HCT116 (cell line): ENCODE results near the gene NT5C2. TPM values are rescaled to one million over a fixed set of nuclear protein-coding genes. Genes with fewer than 3 reads are reported as not detected.

Experiments
- ATAC-seq: fragments of 200-7000 bp; cut with Tn5 transposase; 2 replicates; pipeline ENCODE4 v1.9.1; 2020; ENCODE audit warnings: mild to moderate bottlenecking, moderate library complexity
- BruUV-seq: library from RNA; stranded (reverse); fragments of 400-500 nt; replicated peaks from 2 replicates; lab custom pipeline; 2021; lab: Mats Ljungman, UMichigan
- CTCF ChIA-PET: fragments of 300-600 bp; sonication (Branson Sonifier 250); formaldehyde crosslinking; loops from one replicate; lab custom pipeline; 2021; ENCODE audit warnings: antibody characterized with exemption; lab: Charles Lee
- POLR2A ChIA-PET: fragments of 300-600, 350-600 bp; sonication (Branson Sonifier 250); formaldehyde crosslinking; loops from one replicate; lab custom pipeline; 2021; ENCODE audit warnings: antibody characterized with exemption; lab: Charles Lee
- RAD21 ChIA-PET, 2 experiments: fragments of 300-600 bp; sonication (Branson Sonifier 250); formaldehyde crosslinking; loops; one replicate each; lab custom pipeline; 2023; ENCODE audit warnings: low total read pairs in 2 of 2; ENCODE audit not compliant: uncharacterized antibody in 2 of 2, unreplicated experiment in 2 of 2, low non-redundant PET in 1 of 2; lab: Charles Lee
- DNase-seq: peaks from one replicate; pipeline ENCODE4 v3.0.0-alpha.2; 2010; ENCODE audit warnings: low read depth, low spot score
- H2AFZ ChIP-seq: fragments of 200-600 bp; shearing (Covaris generic), sonication (generic); 2 replicates; pipeline ENCODE4 v1.6.1; 2017; ENCODE audit warnings: low read depth, mixed run types, mixed read lengths, antibody characterized with exemption, low read length; ENCODE audit not compliant: poor library complexity, severe bottlenecking
- H3K27ac ChIP-seq: 2 replicates; pipeline ENCODE4 v1.5.1; 2012; ENCODE audit warnings: low read depth, low read length
- H3K27me3 ChIP-seq: fragments of 200-600 bp; sonication (generic); 2 replicates; pipeline ENCODE4 v1.6.1; 2016; ENCODE audit warnings: mixed run types, low read length, mixed read lengths; ENCODE audit not compliant: insufficient read depth
- H3K36me3 ChIP-seq, 2 experiments: fragments of 200-500 bp in 1 of 2; fragments of 200-600 bp in 1 of 2; sonication (Bioruptor generic) in 1 of 2; sonication (generic) in 1 of 2; 2 replicates each; pipeline versions ENCODE4 v1.5.1 to v1.6.1; 2014 to 2016; ENCODE audit warnings: low read length in 2 of 2, inconsistent platforms in 1 of 2, mixed read lengths in 1 of 2, mixed run types in 1 of 2; ENCODE audit not compliant: insufficient read depth in 2 of 2, control insufficient read depth in 1 of 2
- H3K4me1 ChIP-seq, 2 experiments: fragments of 200-600 bp in 1 of 2; sonication (generic) in 1 of 2; 2 replicates each; pipeline versions ENCODE4 v1.5.1 to v1.6.1; 2012 to 2017; ENCODE audit warnings: low read length in 2 of 2, inconsistent platforms in 1 of 2, mild to moderate bottlenecking in 1 of 2, mixed read lengths in 1 of 2, mixed run types in 1 of 2, moderate library complexity in 1 of 2; ENCODE audit not compliant: insufficient read depth in 2 of 2, control insufficient read depth in 1 of 2
- H3K4me2 ChIP-seq: fragments of 200-600 bp; sonication (generic); 2 replicates; pipeline ENCODE4 v1.6.1; 2017; ENCODE audit warnings: mixed run types, low read length, mixed read lengths
- H3K4me3 ChIP-seq, 2 experiments: fragments of 200-600 bp in 1 of 2; sonication (generic) in 1 of 2; replicated peaks in 1 of 2; 2 replicates each; pipeline ENCODE4 v1.5.1; 2011 to 2016; ENCODE audit warnings: low read length in 2 of 2, control low read depth in 1 of 2, low read depth in 1 of 2, mild to moderate bottlenecking in 1 of 2, mixed read lengths in 1 of 2, mixed run types in 1 of 2
- H3K79me2 ChIP-seq: fragments of 200-600 bp; sonication (generic); 2 replicates; pipeline ENCODE4 v1.6.1; 2017; ENCODE audit warnings: mild to moderate bottlenecking, mixed run types, low read length, moderate library complexity, mixed read lengths; ENCODE audit not compliant: insufficient read depth
- H3K9ac ChIP-seq: fragments of 200-600 bp; sonication (generic); 2 replicates; pipeline ENCODE4 v1.6.1; 2016; ENCODE audit warnings: low read length, mixed read lengths
- H3K9me2 ChIP-seq: fragments of 200-600 bp; sonication (generic), shearing (Covaris generic); 2 replicates; pipeline ENCODE4 v1.6.1; 2017; ENCODE audit warnings: mixed run types, mild to moderate bottlenecking, moderate library complexity; ENCODE audit not compliant: insufficient read depth
- H3K9me3 ChIP-seq, 2 experiments: fragments of 200-500 bp in 1 of 2; fragments of 200-600 bp in 1 of 2; sonication (Bioruptor generic) in 1 of 2; sonication (generic) in 1 of 2; 2 replicates each; pipeline ENCODE4 v1.6.1; 2014 to 2017; ENCODE audit warnings: low read length in 2 of 2, mixed read lengths in 2 of 2, inconsistent platforms in 1 of 2, low read depth in 1 of 2, mild to moderate bottlenecking in 1 of 2, mixed run types in 1 of 2, moderate library complexity in 1 of 2; ENCODE audit not compliant: control insufficient read depth in 1 of 2, insufficient read depth in 1 of 2
- H4K20me1 ChIP-seq: fragments of 200-600 bp; sonication (generic), shearing (Covaris generic); 2 replicates; pipeline ENCODE4 v1.6.1; 2017; ENCODE audit warnings: mixed run types, mild to moderate bottlenecking, moderate library complexity; ENCODE audit not compliant: insufficient read depth
- CBX3 ChIP-seq: IDR thresholded peaks from 2 replicates; pipeline ENCODE4 v1.6.1; 2012; ENCODE audit warnings: low read depth
- CEBPB ChIP-seq: IDR thresholded peaks from 2 replicates; pipeline ENCODE4 v1.6.1; 2012; ENCODE audit warnings: low read depth
- ELF1 ChIP-seq: IDR thresholded peaks from 2 replicates; pipeline ENCODE4 v1.6.1; 2012; ENCODE audit warnings: low read depth, borderline replicate concordance
- EZH2 ChIP-seq: fragments of 200-600 bp; sonication (generic); IDR thresholded peaks from 2 replicates; pipeline ENCODE4 v1.6.1; 2017; ENCODE audit warnings: antibody characterized with exemption, mixed run types
- TCF7L2 ChIP-seq: IDR thresholded peaks from 2 replicates; pipeline ENCODE4 v1.7.0; 2011; ENCODE audit warnings: borderline replicate concordance, inconsistent platforms; ENCODE audit not compliant: insufficient read depth, insufficient read length; ENCODE audit errors: extremely low read depth
- intact Hi-C: fragments of 100-400 bp; cut with micrococcal nuclease; formaldehyde crosslinking; loops from 2 replicates; pipeline ENCODE4 v1.10.0; 2022
- total RNA-seq: library from RNA; stranded (reverse); gene quantifications from one replicate; pipeline ENCODE4 v1.2.1, GENCODE V29; 2021; ENCODE audit not compliant: unreplicated experiment
- TF ChIP-seq, protein P1 (sequence below), 3 experiments: fragments of 200-600 bp in 1 of 3; sonication (generic) in 1 of 3; IDR thresholded peaks in 2 of 3; conservative IDR thresholded peaks in 1 of 3; 2 replicates each; pipeline ENCODE4 v1.5.1; 2012 to 2017; ENCODE audit warnings: low read depth in 2 of 3, low read length in 2 of 3, antibody characterized with exemption in 1 of 3, borderline replicate concordance in 1 of 3, control low read depth in 1 of 3, mild to moderate bottlenecking in 1 of 3, mixed read lengths in 1 of 3, mixed run types in 1 of 3, moderate library complexity in 1 of 3; ENCODE audit not compliant: insufficient read depth in 1 of 3
- TF ChIP-seq, protein P2 (sequence below): IDR thresholded peaks from 2 replicates; pipeline ENCODE4 v1.6.1; 2011; ENCODE audit warnings: mild to moderate bottlenecking, low read length, moderate library complexity; ENCODE audit not compliant: insufficient replicate concordance; ENCODE audit errors: extremely low read depth

Gene NT5C2
- total RNA-seq, 1 experiment from 2014 or later = 63.0 TPM

DNA sequence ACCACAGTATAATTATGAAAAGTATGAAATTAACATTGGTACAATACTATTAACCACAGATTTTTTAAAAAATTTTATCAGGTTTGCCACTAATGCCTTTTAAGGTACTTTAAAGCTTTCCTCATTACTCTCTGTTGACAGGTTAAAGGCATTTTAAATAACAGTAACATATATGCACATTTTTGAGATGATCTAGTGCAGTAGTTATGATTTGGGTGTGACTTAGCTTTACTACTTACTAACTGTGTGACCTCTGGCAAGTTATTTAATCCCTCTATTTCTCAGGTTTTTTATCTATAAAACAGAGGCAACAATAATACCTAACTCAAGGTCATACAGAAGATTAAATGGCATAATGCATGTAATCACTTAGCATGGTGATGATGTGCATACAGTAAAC lies 94.8 kb downstream of the NT5C2 start:
- H3K9me2 ChIP-seq = no peaks in the 10 kb centered on the region
- no peaks in the 10 kb centered on the region for H3K79me2 ChIP-seq
- ATAC-seq (no peak), DNase-seq (no peak)
- H3K4me2 ChIP-seq = no peak overlapping the region
- intact Hi-C loops = no loop called here
- POLR2A ChIA-PET = no interaction called here
- no peak overlapping the region for H3K9ac ChIP-seq
- no peaks in the 10 kb centered on the region for H4K20me1 ChIP-seq
- H3K4me1 ChIP-seq = no peaks in the 10 kb centered on the region
- no peak overlapping the region for H3K27ac ChIP-seq
- no peaks in the 10 kb centered on the region for H3K27me3 ChIP-seq
- no TSS peak for BruUV-seq
- CTCF ChIA-PET = interaction anchor here (1.7 kb wide), 1 partner anchor 146 kb away, joined by 4 read pairs; no protein-coding TSS in a partner anchor
- H3K9me3 ChIP-seq = no peaks in the 10 kb centered on the region
- RAD21 ChIA-PET = no interaction called here
- no peak for TF ChIP-seq CBX3
- no peak for TF ChIP-seq CEBPB
- TF ChIP-seq, protein P1, sequence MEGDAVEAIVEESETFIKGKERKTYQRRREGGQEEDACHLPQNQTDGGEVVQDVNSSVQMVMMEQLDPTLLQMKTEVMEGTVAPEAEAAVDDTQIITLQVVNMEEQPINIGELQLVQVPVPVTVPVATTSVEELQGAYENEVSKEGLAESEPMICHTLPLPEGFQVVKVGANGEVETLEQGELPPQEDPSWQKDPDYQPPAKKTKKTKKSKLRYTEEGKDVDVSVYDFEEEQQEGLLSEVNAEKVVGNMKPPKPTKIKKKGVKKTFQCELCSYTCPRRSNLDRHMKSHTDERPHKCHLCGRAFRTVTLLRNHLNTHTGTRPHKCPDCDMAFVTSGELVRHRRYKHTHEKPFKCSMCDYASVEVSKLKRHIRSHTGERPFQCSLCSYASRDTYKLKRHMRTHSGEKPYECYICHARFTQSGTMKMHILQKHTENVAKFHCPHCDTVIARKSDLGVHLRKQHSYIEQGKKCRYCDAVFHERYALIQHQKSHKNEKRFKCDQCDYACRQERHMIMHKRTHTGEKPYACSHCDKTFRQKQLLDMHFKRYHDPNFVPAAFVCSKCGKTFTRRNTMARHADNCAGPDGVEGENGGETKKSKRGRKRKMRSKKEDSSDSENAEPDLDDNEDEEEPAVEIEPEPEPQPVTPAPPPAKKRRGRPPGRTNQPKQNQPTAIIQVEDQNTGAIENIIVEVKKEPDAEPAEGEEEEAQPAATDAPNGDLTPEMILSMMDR (IDR thresholded peaks at IDR 0.05 in 2 of 3, conservative IDR thresholded peaks at IDR 0.05 in 1 of 3; ENCODE audit: borderline replicate concordance in 1 of 3, insufficient read depth in 1 of 3, low read depth in 2 of 3, low read length in 2 of 3) = no peak
- TF ChIP-seq EZH2 = no peak
- no peak for TF ChIP-seq ELF1
- no peak for TF ChIP-seq TCF7L2
- TF ChIP-seq, protein P2, sequence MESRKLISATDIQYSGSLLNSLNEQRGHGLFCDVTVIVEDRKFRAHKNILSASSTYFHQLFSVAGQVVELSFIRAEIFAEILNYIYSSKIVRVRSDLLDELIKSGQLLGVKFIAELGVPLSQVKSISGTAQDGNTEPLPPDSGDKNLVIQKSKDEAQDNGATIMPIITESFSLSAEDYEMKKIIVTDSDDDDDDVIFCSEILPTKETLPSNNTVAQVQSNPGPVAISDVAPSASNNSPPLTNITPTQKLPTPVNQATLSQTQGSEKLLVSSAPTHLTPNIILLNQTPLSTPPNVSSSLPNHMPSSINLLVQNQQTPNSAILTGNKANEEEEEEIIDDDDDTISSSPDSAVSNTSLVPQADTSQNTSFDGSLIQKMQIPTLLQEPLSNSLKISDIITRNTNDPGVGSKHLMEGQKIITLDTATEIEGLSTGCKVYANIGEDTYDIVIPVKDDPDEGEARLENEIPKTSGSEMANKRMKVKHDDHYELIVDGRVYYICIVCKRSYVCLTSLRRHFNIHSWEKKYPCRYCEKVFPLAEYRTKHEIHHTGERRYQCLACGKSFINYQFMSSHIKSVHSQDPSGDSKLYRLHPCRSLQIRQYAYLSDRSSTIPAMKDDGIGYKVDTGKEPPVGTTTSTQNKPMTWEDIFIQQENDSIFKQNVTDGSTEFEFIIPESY = no peak
- peaks cover 26 to 38% of the 10 kb centered on the region in 2 experiments for H3K36me3 ChIP-seq
- no peak overlapping the region for H2AFZ ChIP-seq
- H3K4me3 ChIP-seq = no peak overlapping the region
